Middle frontal gyrus (tissue), 1 donor: ENCODE measurements around the gene SLC50A1.
A peak's percentile ranks its signal among the peaks of the same experiment; 100 is the strongest.
"Not testable (repeated sequence)": the region's sequence is repeated elsewhere in the genome, so short reads cannot be mapped to it uniquely, and the experiment has no call there.

ENCODE experiments used
- DNase-seq: peaks from one replicate; pipeline ENCODE4 v3.0.0-alpha.2; 2015; ENCODE audit warnings: low spot score; ENCODE audit errors: extremely low spot score

SLC50A1 gene

GRCh38 chr1:155134880-155135414 is 705 bp upstream of the SLC50A1 start:
- no peak for DNase-seq

- no peak for DNase-seq
Measured at GRCh38 chr1:155136748-155137147, 1.1 kb downstream of the SLC50A1 start.

- DNase-seq, result no peak
Measured at GRCh38 chr1:155137154-155137949, 1.7 kb downstream of the SLC50A1 start.

GRCh38 chr1:155139895-155140629 is 4.4 kb downstream of the SLC50A1 start, which contains the start of gene DPM3:
Gene DPM3, minus strand, starts transcription at chr1:155140531. Its CDS starts 291 bp downstream, at chr1:155140240.
- peak; percentile 83 for DNase-seq

GRCh38 chr1:155140630-155140953 is 4.9 kb downstream of the SLC50A1 start:
- DNase-seq, result no peak

GRCh38 chr1:155141749-155142148 is 6.1 kb downstream of the SLC50A1 start:
- DNase-seq, result no peak

- no peak for DNase-seq
Measured at GRCh38 chr1:155145491-155145890, 9.8 kb downstream of the SLC50A1 start.

- not testable (repeated sequence) for DNase-seq
Measured at GRCh38 chr1:155155996-155156643, 20.5 kb downstream of the SLC50A1 start.

GRCh38 chr1:155158991-155159390 is 23.3 kb downstream of the SLC50A1 start:
- DNase-seq, result no peak

- no peak for DNase-seq
Measured at GRCh38 chr1:155160128-155160527, 24.5 kb downstream of the SLC50A1 start.

GRCh38 chr1:155162631-155163030 is 27.0 kb downstream of the SLC50A1 start:
- not testable (repeated sequence) for DNase-seq

GRCh38 chr1:155163785-155164184 is 28.1 kb downstream of the SLC50A1 start:
- DNase-seq, result not testable (repeated sequence)

- not testable (repeated sequence) for DNase-seq
Measured at GRCh38 chr1:155164625-155165024, 29.0 kb downstream of the SLC50A1 start.

GRCh38 chr1:155166051-155166470 is 30.4 kb downstream of the SLC50A1 start:
- DNase-seq, result no peak

GRCh38 chr1:155166471-155167165 is 31.0 kb downstream of the SLC50A1 start:
- no peak for DNase-seq

GRCh38 chr1:155167166-155168104 is 31.8 kb downstream of the SLC50A1 start:
- peak; percentile 71 for DNase-seq

- DNase-seq, result not testable (repeated sequence)
Measured at GRCh38 chr1:155168105-155168445, 32.4 kb downstream of the SLC50A1 start.

GRCh38 chr1:155168456-155169210 is 33.0 kb downstream of the SLC50A1 start:
- DNase-seq, result no peak

GRCh38 chr1:155169541-155169940 is 33.9 kb downstream of the SLC50A1 start:
- DNase-seq, result no peak
